Measurements from ENCODE around the gene ADRA2A.

DNA sequence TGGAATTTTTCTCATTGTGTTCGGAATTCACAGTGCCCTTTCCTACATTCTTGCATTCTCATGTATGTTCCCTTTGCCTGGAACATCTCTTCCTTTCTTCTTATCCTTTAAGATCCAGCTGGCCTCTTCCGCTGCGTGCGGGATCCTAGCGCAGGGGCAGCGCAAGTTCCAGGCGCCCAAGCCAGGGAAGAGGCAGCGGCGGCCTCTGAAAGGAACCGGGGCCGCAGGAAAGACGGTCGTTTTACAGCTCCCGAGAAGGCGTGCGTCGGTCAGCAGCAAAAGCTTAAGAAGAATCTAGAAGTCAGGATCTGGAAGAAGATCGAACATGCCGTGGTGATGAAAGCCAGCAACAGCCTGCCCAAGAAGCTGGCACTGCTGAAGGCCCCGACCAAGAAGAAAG lies 28.0 kb downstream of the ADRA2A start:
- TF ChIP-seq EZH2 (IDR thresholded peaks at IDR 0.05; ENCODE audit: insufficient read depth, poor library complexity, severe bottlenecking) (no peak), EZH2phosphoT487 (IDR thresholded peaks at IDR 0.05; ENCODE audit: insufficient read depth, low read depth) (no peak)
